Activated CD4-positive, alpha-beta T cell treated with anti-CD3 and anti-CD28 coated beads, Interleukin-2, amount 50 U/mL, for 4 hours (primary cell): ENCODE measurements around the gene COX5A.
"Not testable (repeated sequence)": the region's sequence is repeated elsewhere in the genome, so short reads cannot be mapped to it uniquely, and the experiment has no call there.

Experiments used
- DNase-seq, 2 experiments: peaks; one replicate each; pipeline ENCODE4 v3.0.0-alpha.2; 2020

Gene COX5A

GRCh38 chr15:74955017-74955416, 17.1 kb upstream of the COX5A start:
- no peak for DNase-seq

DNA sequence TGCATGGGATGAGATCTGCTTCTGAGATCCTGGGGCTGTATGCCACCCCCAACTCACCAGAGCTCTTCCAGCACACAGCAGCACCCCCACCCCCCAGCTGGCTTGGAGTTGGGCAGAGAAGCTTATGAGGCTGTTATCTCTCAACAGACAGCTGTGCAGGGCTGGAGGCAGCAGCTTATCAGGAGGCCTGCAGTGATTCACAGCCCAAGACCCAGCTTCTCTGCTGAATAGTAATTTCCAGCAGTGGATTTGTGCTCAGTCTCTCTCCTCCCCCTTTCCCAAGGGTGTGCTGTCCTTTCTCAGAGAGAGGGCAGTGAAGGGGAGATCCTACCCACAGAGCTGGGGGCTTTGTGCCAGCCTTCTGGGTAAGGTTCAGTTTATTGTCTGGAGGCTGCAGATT, 16.6 kb upstream of the COX5A start:
- DNase-seq, result no peak

GRCh38 chr15:74951006-74951405, 13.1 kb upstream of the COX5A start:
- no peak for DNase-seq

- peak; percentile 76 to 85 for DNase-seq
Measured at GRCh38 chr15:74950078-74950908, 12.4 kb upstream of the COX5A start.

GRCh38 chr15:74937272-74937589, 642 bp downstream of the COX5A start:
- no peak for DNase-seq

DNA sequence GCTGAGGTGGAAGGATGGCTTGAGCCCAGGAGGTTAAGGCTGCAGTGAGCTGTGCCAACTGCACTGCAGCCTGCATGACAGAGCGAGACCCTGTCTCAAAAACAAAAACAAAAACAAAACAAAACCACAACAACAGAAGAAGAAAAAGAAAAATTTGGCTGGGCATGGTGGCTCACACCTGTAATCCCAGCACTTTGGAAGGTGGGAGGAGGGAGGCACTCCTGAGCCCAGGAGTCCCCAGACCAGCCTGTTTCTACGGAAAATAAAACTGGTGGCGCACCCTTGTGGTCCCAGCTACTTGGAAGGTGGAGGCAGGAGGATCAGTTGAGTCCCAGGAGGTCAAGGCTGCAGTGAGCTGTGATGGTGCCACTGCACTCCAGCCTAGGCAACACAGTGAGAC, 2.7 kb downstream of the COX5A start:
- DNase-seq, result not testable (repeated sequence)

GRCh38 chr15:74933573-74933972, 4.3 kb downstream of the COX5A start:
- no peak for DNase-seq

- no peak for DNase-seq
Measured at GRCh38 chr15:74928771-74929198, 9.1 kb downstream of the COX5A start.

DNA sequence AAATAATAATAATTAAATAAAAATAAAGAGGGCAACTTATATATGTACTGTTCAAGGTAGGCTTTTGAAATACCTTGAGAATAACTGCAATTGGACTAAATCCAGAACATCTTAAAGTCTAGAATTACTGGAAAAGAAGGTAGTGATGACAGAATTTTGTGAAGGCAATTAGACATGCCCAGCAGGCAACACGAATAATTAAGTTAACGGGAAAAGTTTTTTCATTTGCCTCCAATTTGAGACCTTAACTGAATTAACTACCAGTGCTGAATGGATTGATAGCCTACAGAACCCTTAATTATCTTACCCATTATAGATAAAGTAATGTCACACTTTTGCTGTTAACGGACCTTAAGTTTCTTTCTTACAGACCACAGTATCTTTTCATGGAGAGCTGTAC, 13.3 kb downstream of the COX5A start:
- no peak for DNase-seq

GRCh38 chr15:74920456-74920855, 17.4 kb downstream of the COX5A start:
- no peak for DNase-seq

- no peak for DNase-seq
Measured at GRCh38 chr15:74917676-74918075, 20.2 kb downstream of the COX5A start.

DNA sequence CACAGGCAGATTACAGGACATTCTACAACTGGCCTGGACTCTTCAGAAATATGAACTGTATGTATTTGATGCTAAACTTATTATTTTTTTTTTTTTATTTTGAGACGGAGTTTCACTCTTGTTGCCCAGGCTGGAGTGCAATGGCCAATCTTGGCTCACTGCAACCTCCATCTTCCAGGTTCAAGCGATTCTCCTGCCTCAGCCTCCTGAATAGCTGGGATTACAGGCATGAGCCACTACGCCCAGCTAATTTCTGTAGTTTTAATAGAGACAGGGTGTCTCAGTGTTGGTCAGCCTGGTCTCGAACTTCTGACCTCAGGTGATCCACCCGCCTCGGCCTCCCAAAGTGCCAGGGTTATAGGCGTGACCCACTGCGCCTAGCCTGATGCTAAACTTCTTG, 24.1 kb downstream of the COX5A start:
- not testable (repeated sequence) for DNase-seq

DNA sequence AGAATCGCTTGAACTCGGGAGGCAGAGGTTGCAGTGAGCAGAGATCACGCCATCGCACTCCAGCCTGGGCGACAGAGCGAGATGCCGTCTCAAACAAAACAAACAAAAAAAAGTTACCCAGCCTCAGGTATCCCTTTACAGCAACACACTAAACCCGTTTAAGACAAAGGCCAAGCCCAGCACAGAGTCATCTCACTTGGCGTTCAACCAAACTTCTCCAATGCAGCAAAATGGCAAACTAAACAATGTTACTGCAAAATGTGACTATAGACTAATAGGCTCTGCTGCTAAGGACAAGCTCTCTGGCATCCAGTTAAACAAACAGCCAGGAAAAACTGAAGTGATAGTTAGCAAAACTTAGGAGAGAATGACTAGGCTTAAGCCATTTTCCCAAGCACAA, 24.8 kb downstream of the COX5A start:
- no peak for DNase-seq

DNA sequence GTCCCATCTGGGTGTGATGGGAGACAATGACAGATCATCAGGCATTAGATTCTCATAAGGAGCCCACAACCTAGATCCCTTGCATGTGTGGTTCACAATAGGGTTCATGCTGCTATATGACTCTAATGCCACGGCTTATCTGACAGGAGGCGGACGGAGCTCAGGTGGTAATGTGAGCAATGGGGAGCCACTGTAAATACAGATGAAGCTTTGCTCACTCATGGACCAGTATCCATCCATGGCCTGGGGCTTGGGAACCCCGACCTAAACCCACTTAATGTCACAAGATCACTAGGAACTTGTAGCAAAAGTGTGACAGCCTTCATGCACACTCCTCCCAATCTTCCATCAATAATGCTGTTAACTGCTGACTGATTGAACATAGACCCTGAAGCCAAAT, 29.2 kb downstream of the COX5A start:
- no peak for DNase-seq

DNA sequence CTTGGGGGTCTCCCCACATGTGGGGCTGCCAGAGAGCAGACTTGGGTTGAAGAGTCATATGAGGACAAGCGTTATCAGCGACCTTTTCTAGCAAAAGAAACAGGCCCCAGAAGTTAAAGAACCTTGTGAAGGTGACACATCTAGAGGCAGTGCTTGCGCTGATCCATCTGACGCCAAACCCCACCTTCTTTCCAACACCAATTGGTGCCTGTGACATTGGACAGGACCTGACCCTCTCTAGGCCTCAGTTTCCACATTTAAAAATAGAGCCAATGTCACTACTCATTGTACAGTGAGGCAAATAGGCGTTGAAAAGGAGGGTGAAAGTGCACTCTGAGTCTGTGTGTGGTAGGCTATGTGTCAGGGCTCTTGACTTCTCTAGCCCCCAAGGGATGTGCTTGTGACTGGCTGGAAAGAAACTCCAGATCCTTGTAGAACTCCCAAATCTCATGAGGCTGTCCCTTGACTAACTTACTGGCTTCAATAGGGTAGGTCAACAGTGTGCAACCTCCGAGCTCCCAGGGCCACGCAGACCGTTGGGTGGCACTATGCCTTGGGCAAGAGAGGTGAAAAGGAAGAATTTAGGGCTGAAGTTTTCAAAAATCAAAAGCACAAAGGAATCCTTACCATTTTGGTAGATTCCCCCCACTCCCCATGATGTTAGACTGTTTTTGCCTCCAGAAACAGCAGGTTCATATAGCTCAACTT, 30.6 kb downstream of the COX5A start:
- no peak for DNase-seq

DNA sequence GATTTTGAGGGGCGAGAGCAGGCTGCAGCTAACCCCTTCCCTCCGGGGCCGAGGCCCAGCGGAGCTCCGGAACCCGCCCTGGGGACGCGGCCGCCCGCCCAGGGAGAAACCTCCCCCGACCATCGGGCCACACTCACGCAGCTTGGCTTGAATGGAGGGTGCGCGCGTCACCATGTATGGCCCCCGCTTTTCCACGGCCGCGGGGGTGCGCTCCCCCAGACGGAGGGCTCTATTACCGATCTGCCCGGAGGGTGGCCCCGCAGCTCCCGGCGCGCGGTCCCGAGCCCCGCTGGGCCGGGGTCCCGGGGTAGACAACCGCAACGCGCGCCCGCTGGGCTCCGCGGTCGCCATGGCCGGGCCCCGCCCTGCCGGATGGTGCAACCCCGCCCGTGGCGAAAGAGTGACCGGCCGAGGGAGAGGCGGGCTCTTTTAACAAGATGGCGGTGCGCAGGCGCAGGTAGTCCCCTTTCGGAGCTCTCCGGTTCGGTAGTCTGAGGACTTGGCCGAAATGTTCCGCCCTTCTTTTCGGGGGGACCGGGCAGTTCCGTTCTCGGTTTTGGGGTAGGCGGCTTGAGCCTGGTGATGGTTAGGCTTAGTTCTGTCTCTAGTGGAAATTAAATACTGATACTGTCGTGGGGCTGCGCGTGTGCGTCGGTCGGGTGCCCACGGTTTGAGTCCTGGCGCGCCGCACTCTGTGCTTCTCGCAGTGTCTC, 31.3 kb downstream of the COX5A start, which contains the start of gene FAM219B:
Gene FAM219B (minus strand): TSS at position 402 of the 713 bp plus-strand sequence. CDS start 51 bp downstream, at position 351.
- peak; percentile 49 to 52 for DNase-seq

- peak in 1 of 2 experiments; percentile 6 for DNase-seq
Measured at GRCh38 chr15:74906067-74906449, 31.8 kb downstream of the COX5A start.

- DNase-seq, result no peak
Measured at GRCh38 chr15:74904190-74904805, 33.6 kb downstream of the COX5A start.

DNA sequence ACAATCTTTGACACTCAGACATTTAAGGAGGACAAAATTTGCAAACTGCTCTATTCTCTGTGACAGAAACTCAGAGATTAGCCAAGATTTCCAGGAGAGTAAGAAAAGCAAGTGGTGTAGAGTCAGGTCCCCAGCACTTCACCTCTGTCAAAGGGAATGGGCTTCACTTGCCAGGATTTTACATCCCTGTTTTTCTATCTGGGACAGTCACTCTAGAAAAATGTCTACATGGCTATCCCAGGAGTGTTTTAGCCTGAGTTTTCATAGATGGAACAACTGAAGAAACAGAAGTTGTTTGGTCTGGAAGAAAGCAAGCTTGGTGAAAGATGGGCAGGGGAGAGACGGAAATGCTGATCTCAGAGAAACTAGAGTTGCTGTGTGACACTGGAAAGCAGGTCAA, 34.2 kb downstream of the COX5A start:
- DNase-seq, result no peak

- DNase-seq, result no peak
Measured at GRCh38 chr15:74902295-74903075, 35.4 kb downstream of the COX5A start.

GRCh38 chr15:74901612-74902063, 36.2 kb downstream of the COX5A start:
- DNase-seq, result peak; percentile 51 to 60

GRCh38 chr15:74897300-74897701, 40.6 kb downstream of the COX5A start:
- DNase-seq, result no peak
